ENCODE results near the gene RIPOR2.
"Not testable (repeated sequence)": the region's sequence is repeated elsewhere in the genome, so short reads cannot be mapped to it uniquely, and the experiment has no call there.

The RIPOR2 gene

GRCh38 chr6:24919056-24919892 is 16.5 kb downstream of the RIPOR2 start:
- no peak for TF ChIP-seq CTCF (IDR thresholded peaks at IDR 0.05; ENCODE audit: borderline replicate concordance, insufficient read depth, low read depth, low read length)

GRCh38 chr6:24918641-24919055 is 17.1 kb downstream of the RIPOR2 start:
- no peak for TF ChIP-seq CTCF (IDR thresholded peaks at IDR 0.05; ENCODE audit: borderline replicate concordance, insufficient read depth, low read depth, low read length)
- no peak overlapping the region for H3K4me3 ChIP-seq (ENCODE audit: low read depth, low read length)

More at GRCh38 chr6:24919056-24919892, 16.5 kb downstream of the RIPOR2 start:
- no peak overlapping the region for H3K4me3 ChIP-seq (ENCODE audit: low read depth, low read length)

GRCh38 chr6:24916496-24916895 is 19.3 kb downstream of the RIPOR2 start:
- no peak for TF ChIP-seq CTCF (IDR thresholded peaks at IDR 0.05; ENCODE audit: borderline replicate concordance, insufficient read depth, low read depth, low read length)
- no peak overlapping the region for H3K4me3 ChIP-seq (ENCODE audit: low read depth, low read length)

GRCh38 chr6:24915641-24916040 is 20.1 kb downstream of the RIPOR2 start:
- no peak for TF ChIP-seq CTCF (IDR thresholded peaks at IDR 0.05; ENCODE audit: borderline replicate concordance, insufficient read depth, low read depth, low read length)
- no peak overlapping the region for H3K4me3 ChIP-seq (ENCODE audit: low read depth, low read length)

GRCh38 chr6:24914082-24914481 is 21.7 kb downstream of the RIPOR2 start:
- not testable (repeated sequence) for H3K4me3 ChIP-seq (ENCODE audit: low read depth, low read length)

GRCh38 chr6:24911796-24912382 is 23.9 kb downstream of the RIPOR2 start:
- no peak for TF ChIP-seq CTCF (IDR thresholded peaks at IDR 0.05; ENCODE audit: borderline replicate concordance, insufficient read depth, low read depth, low read length)
- no peak overlapping the region for H3K4me3 ChIP-seq (ENCODE audit: low read depth, low read length)

- peak overlapping the region; percentile 56 for H3K4me3 ChIP-seq (ENCODE audit: low read depth, low read length)
- no peak for TF ChIP-seq CTCF (IDR thresholded peaks at IDR 0.05; ENCODE audit: borderline replicate concordance, insufficient read depth, low read depth, low read length)
Measured at GRCh38 chr6:24910961-24911725, 24.6 kb downstream of the RIPOR2 start.

Measured in GM12875 (cell line).